Right lobe of liver (tissue), 6 donors: ENCODE results near the gene TDRD1. TPM values are rescaled to one million over a fixed set of nuclear protein-coding genes. Genes with fewer than 3 reads are reported as not detected.

Source experiments
- ATAC-seq, 4 donors: fragments of 200-7000 bp; cut with Tn5 transposase; one replicate each; pipeline ENCODE4 v1.9.1; 2020; ENCODE audit warnings: mild to moderate bottlenecking in 4 of 4, moderate library complexity in 4 of 4
- DNase-seq, 3 donors: peaks; one replicate each; pipeline ENCODE4 v3.0.0-alpha.2; 2020
- H3K27ac ChIP-seq, 3 donors: fragments of 200-600 bp; one replicate each; pipeline ENCODE4 v1.8.0; 2022
- H3K27me3 ChIP-seq, 2 donors: fragments of 200-600 bp; one replicate each; pipeline ENCODE4 v1.8.0; 2022
- H3K36me3 ChIP-seq, 4 donors: fragments of 200-600 bp; sonication (generic) in 1 of 4; one replicate each; pipeline versions ENCODE4 v1.5.1 to v1.8.0; 2017 to 2022; ENCODE audit warnings: control low read depth in 1 of 4
- H3K4me1 ChIP-seq, 4 donors: fragments of 200-600 bp; sonication (generic) in 1 of 4; one replicate each; pipeline versions ENCODE4 v1.5.1 to v1.8.0; 2017 to 2022; ENCODE audit warnings: control low read depth in 1 of 4
- H3K4me3 ChIP-seq, 3 donors: fragments of 200-600 bp; one replicate each; pipeline ENCODE4 v1.8.0; 2022
- H3K9me3 ChIP-seq, 4 donors: fragments of 200-600 bp; sonication (generic) in 1 of 4; one replicate each; pipeline versions ENCODE4 v1.5.1 to v1.8.0; 2017 to 2022; ENCODE audit warnings: control low read depth in 1 of 4
- CTCF ChIP-seq, 4 donors: fragments of 200-600 bp in 3 of 4; fragments of 450-650 bp in 1 of 4; IDR thresholded peaks; one replicate each; pipeline versions ENCODE4 v1.5.1 to v1.8.0; 2016 to 2022; ENCODE audit warnings: antibody characterized with exemption in 4 of 4, mild to moderate bottlenecking in 2 of 4
- POLR2A ChIP-seq: fragments of 450-650 bp; IDR thresholded peaks from one replicate; pipeline ENCODE4 v1.6.1; 2017; ENCODE audit warnings: antibody characterized with exemption, mild to moderate bottlenecking
- WGBS: methylation state at CpG from one replicate; pipeline ENCODE4 v1.1.6; 2018; ENCODE audit warnings: low coverage, low lambda C conversion rate; ENCODE audit not compliant: insufficient coverage; ENCODE audit errors: missing lambda C conversion rate; 5-methylcytosine and 5-hydroxymethylcytosine counted together
- intact Hi-C, 2 donors: fragments of 100-400 bp; cut with DNase I; formaldehyde crosslinking; loops; one replicate each; pipeline versions ENCODE4 v1.11.2 to v1.14.1; 2022
- total RNA-seq, 6 experiments: library from RNA; depleted of rRNA in 2 of 6; stranded (reverse); fragments of >200 nt in 2 of 6; fragmentation: NEBNext Ultra II Directional in 3 of 6; extraction: Animal tissue kit (Norgen Biotek cat#: 25700) in 3 of 6; gene quantifications; one replicate each; pipeline versions ENCODE4 v1.1.0 to v1.2.4, GENCODE V29; 2016 to 2023
- donor health status: DM: no; HTN: yes; CAD: no.
- donor health status: DM: no; HTN: no; CAD: no.
- donor health status: DM: no; HTN: no; CAD: no.
- donor health status: DM: no; HTN: yes; CAD: no.
- donor health status: DM: no; HTN: yes; CAD: no.

The TDRD1 gene
- total RNA-seq, 6 experiments from 2014 or later: 0.06 to 0.17 (median 0.12) TPM; not detected in 1

- Histone ChIP-seq H3K27ac (no peak overlapping the region), H3K4me1 (peaks cover 0 to 11% (median 3%) of the 10 kb centered on the region in 4 donors), H3K27me3 (no peaks in the 10 kb centered on the region), H3K4me3 (no peak overlapping the region), H3K36me3 (no peaks in the 10 kb centered on the region), H3K9me3 (peaks cover 0 to 5% (median 2%) of the 10 kb centered on the region in 4 donors)
- TF ChIP-seq CTCF (IDR thresholded peaks at IDR 0.05): no peak
- no peak for TF ChIP-seq POLR2A
- ATAC-seq (no peak), DNase-seq (no peak)
- intact Hi-C loops: no loop called here
- 100% methylated on average over 3 of the region's 3 CpGs for WGBS
Observed at GRCh38 chr10:114168450-114169009, 10.6 kb upstream of the TDRD1 start.

GRCh38 chr10:114172216-114172615 is 6.9 kb upstream of the TDRD1 start:
- peaks cover 0 to 5% (median 2%) of the 10 kb centered on the region in 4 donors for H3K9me3 ChIP-seq
- no peak for ATAC-seq
- H3K27me3 ChIP-seq: no peaks in the 10 kb centered on the region
- peak overlapping the region in 1 of 3 donors; percentile 86 for H3K4me3 ChIP-seq
- intact Hi-C loops: no loop called here
- no peak for DNase-seq
- peaks cover 0 to 11% (median 3%) of the 10 kb centered on the region in 4 donors for H3K4me1 ChIP-seq
- H3K27ac ChIP-seq: no peak overlapping the region
- WGBS: 35% methylated on average over 1 of the region's 1 CpG
- no peaks in the 10 kb centered on the region for H3K36me3 ChIP-seq
- TF ChIP-seq CTCF (IDR thresholded peaks at IDR 0.05) (no peak), POLR2A (no peak)

- DNase-seq (no peak), ATAC-seq (peak in 1 of 4 donors; percentile 22)
- 11% methylated on average over 9 of the region's 9 CpGs for WGBS
- no peak for TF ChIP-seq POLR2A
- no peak for TF ChIP-seq CTCF (IDR thresholded peaks at IDR 0.05)
- Histone ChIP-seq H3K27me3 (no peaks in the 10 kb centered on the region), H3K4me3 (peak overlapping the region; percentile 86 to 92 (median 88)), H3K4me1 (peaks cover 0 to 11% (median 3%) of the 10 kb centered on the region in 4 donors), H3K36me3 (no peaks in the 10 kb centered on the region), H3K27ac (peak overlapping the region; percentile 82 to 90 (median 82)), H3K9me3 (peaks cover 0 to 5% (median 2%) of the 10 kb centered on the region in 4 donors)
- intact Hi-C loops: no loop called here
Observed at GRCh38 chr10:114172776-114173602, 6.2 kb upstream of the TDRD1 start.

GRCh38 chr10:114173603-114173920 is 5.6 kb upstream of the TDRD1 start:
- DNase-seq (peak in 2 of 3 donors; percentile 52 to 68), ATAC-seq (peak; percentile 3 to 10 (median 5))
- TF ChIP-seq CTCF (IDR thresholded peaks at IDR 0.05) (no peak), POLR2A (no peak)
- H3K36me3 ChIP-seq: no peaks in the 10 kb centered on the region
- no peaks in the 10 kb centered on the region for H3K27me3 ChIP-seq
- intact Hi-C loops: no loop called here
- H3K4me1 ChIP-seq: peaks cover 0 to 11% (median 3%) of the 10 kb centered on the region in 4 donors
- peak overlapping the region; percentile 86 to 92 (median 88) for H3K4me3 ChIP-seq
- H3K27ac ChIP-seq: peak overlapping the region; percentile 82 to 90 (median 82)
- 0% methylated on average over 5 of the region's 23 CpGs for WGBS
- peaks cover 0 to 4% (median 1%) of the 10 kb centered on the region in 4 donors for H3K9me3 ChIP-seq
